Activated naive CD4-positive, alpha-beta T cell treated with anti-CD3 and anti-CD28 coated beads for 36 hours (primary cell): ENCODE data around the gene DZIP1. TPM values are rescaled to one million over a fixed set of nuclear protein-coding genes. Genes with fewer than 3 reads are reported as not detected.
"Not testable (repeated sequence)": the region's sequence is repeated elsewhere in the genome, so short reads cannot be mapped to it uniquely, and the experiment has no call there.

ENCODE experiments used
- CTCF ChIA-PET: fragments of 350-600 bp; sonication (Branson Sonifier 250); formaldehyde crosslinking; loops from one replicate; lab custom pipeline; 2021; ENCODE audit warnings: antibody characterized with exemption; lab: Charles Lee
- DNase-seq: peaks from one replicate; pipeline ENCODE4 v3.0.0-alpha.2; 2020
- H3K27ac Mint-ChIP-seq: one replicate; pipeline ENCODE4 v1.8.0; 2021; ENCODE audit warnings: mild to moderate bottlenecking, mixed read lengths
- H3K27me3 Mint-ChIP-seq: one replicate; pipeline ENCODE4 v1.8.0; 2021; ENCODE audit warnings: low read depth, mixed read lengths
- H3K36me3 Mint-ChIP-seq: one replicate; pipeline ENCODE4 v1.8.0; 2021; ENCODE audit warnings: low read depth, mixed read lengths
- H3K4me1 Mint-ChIP-seq: one replicate; pipeline ENCODE4 v1.8.0; 2021; ENCODE audit warnings: low read depth, mixed read lengths
- H3K4me3 Mint-ChIP-seq: one replicate; pipeline ENCODE4 v1.8.0; 2021; ENCODE audit warnings: mild to moderate bottlenecking, moderate library complexity, mixed read lengths
- H3K9me3 Mint-ChIP-seq: one replicate; pipeline ENCODE4 v1.8.0; 2021; ENCODE audit warnings: mixed read lengths
- intact Hi-C: fragments of 100-400 bp; cut with micrococcal nuclease; formaldehyde crosslinking; loops from one replicate; pipeline ENCODE4 v1.15.1; 2023
- total RNA-seq, 2 experiments: library from RNA; stranded (reverse); gene quantifications; one replicate each; pipeline ENCODE4 v1.2.3, GENCODE V29; 2021

The DZIP1 gene
- total RNA-seq, 2 experiments from 2014 or later, result 0.15 to 0.41 TPM

- DNase-seq, CTCF ChIA-PET, intact Hi-C loops, H3K27ac Mint-ChIP-seq, H3K27me3 Mint-ChIP-seq, H3K4me1 Mint-ChIP-seq, H3K4me3 Mint-ChIP-seq: not testable (repeated sequence)
- Mint-ChIP-seq H3K9me3 (peaks cover 67% of the 10 kb centered on the region), H3K36me3 (peaks cover 14% of the 10 kb centered on the region)
These were observed 22.7 kb upstream of the DZIP1 start for GRCh38 chr13:95667235-95667634.

- CTCF ChIA-PET, result interaction anchor here (0.6 to 3.9 kb wide), 14 partner anchors 14 to 1084 kb away, joined by 3 to 28 read pairs (median 5); no protein-coding TSS in a partner anchor
- Mint-ChIP-seq H3K27ac (no peak overlapping the region), H3K27me3 (peaks cover 12% of the 10 kb centered on the region), H3K4me1 (no peaks in the 10 kb centered on the region), H3K36me3 (no peaks in the 10 kb centered on the region), H3K4me3 (no peak overlapping the region), H3K9me3 (peaks cover 20% of the 10 kb centered on the region)
- intact Hi-C loops, result loop anchor here (1.0 to 2.0 kb wide), 4 partner anchors 37 to 173 kb away; no protein-coding TSS in a partner anchor
- peak; percentile 36 for DNase-seq
These were observed 16.6 kb upstream of the DZIP1 start for GRCh38 chr13:95660981-95661581.

- H3K9me3 Mint-ChIP-seq, result peaks cover 7% of the 10 kb centered on the region
These were observed 15.0 kb upstream of the DZIP1 start for GRCh38 chr13:95659500-95659899.

GRCh38 chr13:95656386-95657015, 12.0 kb upstream of the DZIP1 start:
- Mint-ChIP-seq H3K9me3 (no peaks in the 10 kb centered on the region), H3K4me3 (no peak overlapping the region), H3K36me3 (no peaks in the 10 kb centered on the region), H3K27ac (no peak overlapping the region), H3K4me1 (no peaks in the 10 kb centered on the region), H3K27me3 (peaks cover 6% of the 10 kb centered on the region)
- CTCF ChIA-PET, result interaction anchor here (1.4 kb wide), 1 partner anchor 31 kb away, joined by 5 read pairs; no protein-coding TSS in a partner anchor
- no peak for DNase-seq
- intact Hi-C loops, result no loop called here

More at GRCh38 chr13:95659500-95659899, 15.0 kb upstream of the DZIP1 start:
- peaks cover 14% of the 10 kb centered on the region for H3K27me3 Mint-ChIP-seq
- H3K36me3 Mint-ChIP-seq, result no peaks in the 10 kb centered on the region
- H3K4me3 Mint-ChIP-seq, result no peak overlapping the region
- no peaks in the 10 kb centered on the region for H3K4me1 Mint-ChIP-seq
- H3K27ac Mint-ChIP-seq, result no peak overlapping the region
- no peak for DNase-seq
- CTCF ChIA-PET, result interaction anchor here (1.4 to 3.9 kb wide), 3 partner anchors 35 to 174 kb away, joined by 3 to 28 read pairs (median 9); no protein-coding TSS in a partner anchor
- intact Hi-C loops, result no loop called here

- H3K4me1 Mint-ChIP-seq, result no peaks in the 10 kb centered on the region
- no peak for DNase-seq
- no peak overlapping the region for H3K27ac Mint-ChIP-seq
- no peaks in the 10 kb centered on the region for H3K36me3 Mint-ChIP-seq
- H3K27me3 Mint-ChIP-seq, result peaks cover 3% of the 10 kb centered on the region
- no peak overlapping the region for H3K4me3 Mint-ChIP-seq
- no peaks in the 10 kb centered on the region for H3K9me3 Mint-ChIP-seq
- CTCF ChIA-PET, result interaction anchor here (1.1 kb wide), 1 partner anchor 181 kb away, joined by 3 read pairs; no protein-coding TSS in a partner anchor
- intact Hi-C loops, result no loop called here
These were observed 8.3 kb upstream of the DZIP1 start for GRCh38 chr13:95652821-95653220.

GRCh38 chr13:95652244-95652764, 7.8 kb upstream of the DZIP1 start:
- intact Hi-C loops, result no loop called here
- no peak for DNase-seq
- CTCF ChIA-PET, result interaction anchor here (1.1 kb wide), 1 partner anchor 182 kb away, joined by 3 read pairs; no protein-coding TSS in a partner anchor
- no peaks in the 10 kb centered on the region for H3K9me3 Mint-ChIP-seq
- H3K4me1 Mint-ChIP-seq, result no peaks in the 10 kb centered on the region
- H3K27ac Mint-ChIP-seq, result no peak overlapping the region
- H3K27me3 Mint-ChIP-seq, result peaks cover 5% of the 10 kb centered on the region
- no peak overlapping the region for H3K4me3 Mint-ChIP-seq
- no peaks in the 10 kb centered on the region for H3K36me3 Mint-ChIP-seq

GRCh38 chr13:95650696-95651095, 6.2 kb upstream of the DZIP1 start:
- no peaks in the 10 kb centered on the region for H3K4me1 Mint-ChIP-seq
- peaks cover 11% of the 10 kb centered on the region for H3K27me3 Mint-ChIP-seq
- H3K4me3 Mint-ChIP-seq, result no peak overlapping the region
- H3K27ac Mint-ChIP-seq, result no peak overlapping the region
- intact Hi-C loops, result no loop called here
- H3K9me3 Mint-ChIP-seq, result no peaks in the 10 kb centered on the region
- DNase-seq, result no peak
- CTCF ChIA-PET, result interaction anchor here (0.7 kb wide), 1 partner anchor 1576 kb away, joined by 4 read pairs; no protein-coding TSS in a partner anchor
- no peaks in the 10 kb centered on the region for H3K36me3 Mint-ChIP-seq

GRCh38 chr13:95647321-95647720, 2.8 kb upstream of the DZIP1 start:
- Mint-ChIP-seq H3K27me3 (peaks cover 27% of the 10 kb centered on the region), H3K9me3 (no peaks in the 10 kb centered on the region), H3K4me1 (peaks cover 5% of the 10 kb centered on the region), H3K4me3 (no peak overlapping the region), H3K36me3 (no peaks in the 10 kb centered on the region), H3K27ac (no peak overlapping the region)
- DNase-seq, result no peak
- CTCF ChIA-PET, result interaction anchor here (1.6 kb wide), 1 partner anchor 13 kb away, joined by 4 read pairs; no protein-coding TSS in a partner anchor
- intact Hi-C loops, result no loop called here

GRCh38 chr13:95643936-95644598, 439 bp downstream of the DZIP1 start:
- Mint-ChIP-seq H3K9me3 (no peaks in the 10 kb centered on the region), H3K36me3 (no peaks in the 10 kb centered on the region), H3K27me3 (peaks cover 42% of the 10 kb centered on the region), H3K4me1 (peaks cover 5% of the 10 kb centered on the region), H3K4me3 (peak overlapping the region; percentile 63), H3K27ac (no peak overlapping the region)
- DNase-seq, result no peak
- CTCF ChIA-PET, result interaction anchor here (0.9 kb wide), 1 partner anchor 17 kb away, joined by 4 read pairs; no protein-coding TSS in a partner anchor
- intact Hi-C loops, result no loop called here

GRCh38 chr13:95643571-95643935, 953 bp downstream of the DZIP1 start:
- Mint-ChIP-seq H3K27ac (no peak overlapping the region), H3K9me3 (no peaks in the 10 kb centered on the region), H3K27me3 (peaks cover 42% of the 10 kb centered on the region), H3K4me3 (peak overlapping the region; percentile 20), H3K36me3 (no peaks in the 10 kb centered on the region), H3K4me1 (peaks cover 5% of the 10 kb centered on the region)
- CTCF ChIA-PET, result interaction anchor here (0.6 to 0.9 kb wide), 2 partner anchors 17 to 18 kb away, joined by 3 to 4 read pairs; no protein-coding TSS in a partner anchor
- intact Hi-C loops, result no loop called here
- DNase-seq, result no peak

- no peak for DNase-seq
- intact Hi-C loops, result no loop called here
- no peak overlapping the region for H3K27ac Mint-ChIP-seq
- H3K27me3 Mint-ChIP-seq, result peaks cover 42% of the 10 kb centered on the region
- H3K4me1 Mint-ChIP-seq, result peaks cover 5% of the 10 kb centered on the region
- no peak overlapping the region for H3K4me3 Mint-ChIP-seq
- H3K9me3 Mint-ChIP-seq, result no peaks in the 10 kb centered on the region
- CTCF ChIA-PET, result interaction anchor here (0.6 kb wide), 1 partner anchor 18 kb away, joined by 3 read pairs; no protein-coding TSS in a partner anchor
- H3K36me3 Mint-ChIP-seq, result no peaks in the 10 kb centered on the region
These were observed 1.5 kb downstream of the DZIP1 start for GRCh38 chr13:95642999-95643398.
